ENCODE data around the gene CEP128. TPM values are rescaled to one million over a fixed set of nuclear protein-coding genes. Genes with fewer than 3 reads are reported as not detected.

The CEP128 gene
- polyA plus RNA-seq, 1 donor = 2.4 TPM

DNA sequence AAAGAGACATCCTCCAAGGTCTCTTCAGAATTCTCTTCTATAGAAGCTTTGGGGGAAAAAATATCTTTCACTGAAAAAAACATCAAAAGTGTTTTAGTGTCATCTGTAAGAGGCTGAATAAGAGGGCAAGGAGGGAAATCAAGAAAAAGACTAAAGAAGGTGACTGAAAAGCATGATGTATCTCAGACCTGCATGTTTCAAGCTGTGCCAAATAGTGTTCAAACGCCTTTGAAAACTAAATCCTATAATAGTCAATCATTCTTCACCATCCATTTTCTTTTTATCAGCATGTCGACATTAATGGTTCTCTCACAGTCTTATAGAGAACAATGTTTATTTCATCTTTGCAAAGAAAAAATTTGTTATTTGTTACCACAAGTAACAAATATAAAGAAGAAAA is 94.5 kb downstream of the CEP128 start:
- H3K27me3 ChIP-seq (ENCODE audit: control insufficient read depth, insufficient read depth, low read length) = no peaks in the 10 kb centered on the region
- no peak for DNase-seq
- no peaks in the 10 kb centered on the region for H3K9me3 ChIP-seq (ENCODE audit: control insufficient read depth, low read depth, low read length)
- H3K4me1 ChIP-seq (ENCODE audit: control insufficient read depth, insufficient read depth, low read length) = no peaks in the 10 kb centered on the region
- H3K4me3 ChIP-seq (ENCODE audit: low read length) = no peak overlapping the region
- no peaks in the 10 kb centered on the region for H3K36me3 ChIP-seq (ENCODE audit: control insufficient read depth, insufficient read depth, low read length)
- H3K27ac ChIP-seq (ENCODE audit: low read length) = no peak overlapping the region
- 88% methylated on average over 2 of the region's 2 CpGs for WGBS (ENCODE audit: insufficient coverage, low lambda C conversion rate)

DNA sequence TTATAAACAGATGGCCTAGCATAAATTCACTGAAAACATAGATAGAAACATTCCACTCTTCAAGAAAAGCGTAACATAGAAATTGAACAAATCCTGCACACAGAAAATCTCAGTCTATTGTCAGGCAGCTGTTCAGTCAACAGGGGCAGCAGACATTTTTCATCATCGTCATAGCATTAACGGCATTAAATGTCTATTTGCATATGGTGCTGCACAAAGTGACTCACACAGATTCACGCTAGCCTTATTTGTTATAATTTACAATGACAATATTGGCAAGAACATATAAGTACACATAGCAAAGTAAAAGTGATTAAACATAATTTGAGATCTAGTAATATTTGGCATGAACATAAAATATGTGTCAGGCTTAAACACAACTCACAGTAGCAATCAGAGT is 95.7 kb downstream of the CEP128 start:
- Histone ChIP-seq H3K27ac (ENCODE audit: low read length) (no peak overlapping the region), H3K4me3 (ENCODE audit: low read length) (no peak overlapping the region), H3K4me1 (ENCODE audit: control insufficient read depth, insufficient read depth, low read length) (no peaks in the 10 kb centered on the region), H3K36me3 (ENCODE audit: control insufficient read depth, insufficient read depth, low read length) (no peaks in the 10 kb centered on the region), H3K9me3 (ENCODE audit: control insufficient read depth, low read depth, low read length) (no peaks in the 10 kb centered on the region), H3K27me3 (ENCODE audit: control insufficient read depth, insufficient read depth, low read length) (no peaks in the 10 kb centered on the region)
- no peak for DNase-seq
- WGBS (ENCODE audit: insufficient coverage, low lambda C conversion rate) = 100% methylated on average over 1 of the region's 4 CpGs

- H3K36me3 ChIP-seq (ENCODE audit: control insufficient read depth, insufficient read depth, low read length) = no peaks in the 10 kb centered on the region
- no CpG with 5 or more reads among the region's 2 CpGs for WGBS (ENCODE audit: insufficient coverage, low lambda C conversion rate)
- DNase-seq = no peak
Measured at GRCh38 chr14:80844872-80845271, 96.7 kb downstream of the CEP128 start.

DNA sequence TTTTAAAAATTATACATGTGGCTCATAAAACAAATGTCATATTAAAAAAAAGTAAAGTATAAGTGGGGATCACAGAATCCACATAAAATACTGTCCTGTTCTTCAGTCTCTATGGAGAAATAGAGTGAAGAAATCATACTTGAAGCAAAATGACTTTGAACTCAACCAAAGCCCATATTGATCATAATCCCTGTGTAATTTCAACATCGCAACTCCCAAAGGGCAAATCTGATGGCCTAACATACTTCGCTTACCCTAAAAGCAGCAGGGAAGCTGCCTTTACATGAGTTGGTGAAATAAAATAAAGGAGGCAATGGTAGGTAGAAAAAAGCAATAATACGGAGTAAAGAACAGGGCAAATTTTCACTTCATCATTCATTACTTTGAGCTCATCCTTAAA is 101.8 kb downstream of the CEP128 start:
- H3K27me3 ChIP-seq (ENCODE audit: control insufficient read depth, insufficient read depth, low read length) = no peaks in the 10 kb centered on the region
- no peaks in the 10 kb centered on the region for H3K4me1 ChIP-seq (ENCODE audit: control insufficient read depth, insufficient read depth, low read length)
- no peak overlapping the region for H3K27ac ChIP-seq (ENCODE audit: low read length)
- DNase-seq = no peak
- no peak overlapping the region for H3K4me3 ChIP-seq (ENCODE audit: low read length)
- H3K36me3 ChIP-seq (ENCODE audit: control insufficient read depth, insufficient read depth, low read length) = no peaks in the 10 kb centered on the region
- H3K9me3 ChIP-seq (ENCODE audit: control insufficient read depth, low read depth, low read length) = no peaks in the 10 kb centered on the region
- WGBS (ENCODE audit: insufficient coverage, low lambda C conversion rate) = 100% methylated on average over 1 of the region's 3 CpGs

More at GRCh38 chr14:80844872-80845271, 96.7 kb downstream of the CEP128 start:
- Histone ChIP-seq H3K9me3 (ENCODE audit: control insufficient read depth, low read depth, low read length) (no peaks in the 10 kb centered on the region), H3K27me3 (ENCODE audit: control insufficient read depth, insufficient read depth, low read length) (no peaks in the 10 kb centered on the region), H3K4me1 (ENCODE audit: control insufficient read depth, insufficient read depth, low read length) (no peaks in the 10 kb centered on the region), H3K4me3 (ENCODE audit: low read length) (no peak overlapping the region), H3K27ac (ENCODE audit: low read length) (no peak overlapping the region)

DNA sequence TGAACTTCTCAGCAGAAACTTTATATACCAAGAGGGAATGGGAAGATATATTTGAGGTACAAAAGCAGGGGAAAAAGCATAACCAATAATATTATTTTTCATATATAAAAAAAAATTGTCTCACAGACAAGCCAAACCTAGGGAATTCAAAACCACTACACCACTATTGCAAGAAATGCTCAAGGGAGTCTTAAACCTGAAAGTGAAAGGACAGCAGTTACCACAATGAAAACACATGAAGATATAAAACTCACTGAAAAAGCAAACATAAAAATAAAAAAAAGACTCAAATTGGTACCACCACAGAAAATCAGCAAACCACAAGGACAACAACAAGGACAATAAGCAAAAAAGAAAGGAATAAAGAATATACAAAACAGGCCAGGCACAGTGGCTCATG is 131.9 kb downstream of the CEP128 start:
- Histone ChIP-seq H3K4me1 (ENCODE audit: control insufficient read depth, insufficient read depth, low read length) (no peaks in the 10 kb centered on the region), H3K9me3 (ENCODE audit: control insufficient read depth, low read depth, low read length) (peaks cover 11% of the 10 kb centered on the region), H3K27me3 (ENCODE audit: control insufficient read depth, insufficient read depth, low read length) (no peaks in the 10 kb centered on the region), H3K4me3 (ENCODE audit: low read length) (no peak overlapping the region), H3K36me3 (ENCODE audit: control insufficient read depth, insufficient read depth, low read length) (no peaks in the 10 kb centered on the region), H3K27ac (ENCODE audit: low read length) (no peak overlapping the region)
- DNase-seq = no peak

DNA sequence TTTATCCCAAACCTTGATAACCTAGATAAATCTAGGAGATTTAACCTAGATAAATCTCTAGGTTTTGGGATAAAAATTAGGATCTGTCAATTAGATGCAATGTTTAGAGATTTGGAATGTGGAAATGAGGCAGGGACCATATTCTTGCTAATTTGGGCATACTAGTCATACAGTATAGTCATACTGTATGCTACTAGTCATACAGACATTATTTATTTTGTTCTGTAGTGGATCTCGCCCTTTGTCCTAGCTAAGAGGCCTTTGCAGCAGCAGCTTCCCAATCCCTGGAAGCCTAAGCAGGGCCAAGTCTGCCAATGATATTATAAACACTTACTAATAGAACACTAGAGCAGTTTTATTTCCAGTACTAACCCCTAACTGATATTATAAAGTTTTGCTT is 136.4 kb downstream of the CEP128 start:
- Histone ChIP-seq H3K4me1 (ENCODE audit: control insufficient read depth, insufficient read depth, low read length) (no peaks in the 10 kb centered on the region), H3K27ac (ENCODE audit: low read length) (no peak overlapping the region), H3K9me3 (ENCODE audit: control insufficient read depth, low read depth, low read length) (peaks cover 8% of the 10 kb centered on the region), H3K27me3 (ENCODE audit: control insufficient read depth, insufficient read depth, low read length) (no peaks in the 10 kb centered on the region), H3K4me3 (ENCODE audit: low read length) (no peak overlapping the region), H3K36me3 (ENCODE audit: control insufficient read depth, insufficient read depth, low read length) (no peaks in the 10 kb centered on the region)
- DNase-seq = no peak
- no CpG with 5 or more reads among the region's 1 CpG for WGBS (ENCODE audit: insufficient coverage, low lambda C conversion rate)

GRCh38 chr14:80798878-80799277 is 142.7 kb downstream of the CEP128 start:
- no peaks in the 10 kb centered on the region for H3K27me3 ChIP-seq (ENCODE audit: control insufficient read depth, insufficient read depth, low read length)
- no peaks in the 10 kb centered on the region for H3K4me1 ChIP-seq (ENCODE audit: control insufficient read depth, insufficient read depth, low read length)
- no peak overlapping the region for H3K27ac ChIP-seq (ENCODE audit: low read length)
- H3K9me3 ChIP-seq (ENCODE audit: control insufficient read depth, low read depth, low read length) = no peaks in the 10 kb centered on the region
- no CpG with 5 or more reads among the region's 3 CpGs for WGBS (ENCODE audit: insufficient coverage, low lambda C conversion rate)
- H3K36me3 ChIP-seq (ENCODE audit: control insufficient read depth, insufficient read depth, low read length) = no peaks in the 10 kb centered on the region
- no peak for DNase-seq
- no peak overlapping the region for H3K4me3 ChIP-seq (ENCODE audit: low read length)

- no peak overlapping the region for H3K27ac ChIP-seq (ENCODE audit: low read length)
- no peaks in the 10 kb centered on the region for H3K9me3 ChIP-seq (ENCODE audit: control insufficient read depth, low read depth, low read length)
- H3K4me3 ChIP-seq (ENCODE audit: low read length) = no peak overlapping the region
- no peak for DNase-seq
- no peaks in the 10 kb centered on the region for H3K27me3 ChIP-seq (ENCODE audit: control insufficient read depth, insufficient read depth, low read length)
- no peaks in the 10 kb centered on the region for H3K36me3 ChIP-seq (ENCODE audit: control insufficient read depth, insufficient read depth, low read length)
- no peaks in the 10 kb centered on the region for H3K4me1 ChIP-seq (ENCODE audit: control insufficient read depth, insufficient read depth, low read length)
- WGBS (ENCODE audit: insufficient coverage, low lambda C conversion rate) = 100% methylated on average over 3 of the region's 3 CpGs
Measured at GRCh38 chr14:80798211-80798610, 143.3 kb downstream of the CEP128 start.

- DNase-seq = no peak
- H3K9me3 ChIP-seq (ENCODE audit: control insufficient read depth, low read depth, low read length) = no peaks in the 10 kb centered on the region
- 100% methylated on average over 3 of the region's 11 CpGs for WGBS (ENCODE audit: insufficient coverage, low lambda C conversion rate)
Measured at GRCh38 chr14:80792771-80793170, 148.8 kb downstream of the CEP128 start.

DNA sequence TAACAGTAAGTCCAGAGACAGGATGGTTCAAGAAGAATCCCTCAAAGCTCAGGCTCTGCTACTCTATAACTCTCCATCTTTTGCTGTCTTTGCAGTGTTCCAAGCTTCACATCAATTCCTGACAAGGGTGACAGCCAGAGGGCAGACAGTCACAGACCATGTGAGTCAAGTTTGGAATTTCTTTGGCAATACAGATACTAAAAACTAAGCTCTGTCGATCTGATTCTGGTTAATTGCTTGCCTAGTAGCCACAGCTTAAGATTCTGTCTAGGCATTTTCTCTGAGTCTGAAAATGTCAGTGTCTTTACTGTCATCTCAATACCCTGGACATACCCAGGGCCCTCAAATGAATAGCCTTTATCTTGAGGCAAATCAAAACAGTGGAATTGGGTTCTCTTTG is 153.7 kb downstream of the CEP128 start:
- no peaks in the 10 kb centered on the region for H3K36me3 ChIP-seq (ENCODE audit: control insufficient read depth, insufficient read depth, low read length)
- DNase-seq = no peak
- WGBS (ENCODE audit: insufficient coverage, low lambda C conversion rate) = 100% methylated on average over 1 of the region's 1 CpG
- H3K27me3 ChIP-seq (ENCODE audit: control insufficient read depth, insufficient read depth, low read length) = no peaks in the 10 kb centered on the region
- H3K9me3 ChIP-seq (ENCODE audit: control insufficient read depth, low read depth, low read length) = no peaks in the 10 kb centered on the region
- H3K4me1 ChIP-seq (ENCODE audit: control insufficient read depth, insufficient read depth, low read length) = no peaks in the 10 kb centered on the region
- H3K27ac ChIP-seq (ENCODE audit: low read length) = no peak overlapping the region
- no peak overlapping the region for H3K4me3 ChIP-seq (ENCODE audit: low read length)

More at GRCh38 chr14:80792771-80793170, 148.8 kb downstream of the CEP128 start:
- H3K4me3 ChIP-seq (ENCODE audit: low read length) = no peak overlapping the region
- H3K27ac ChIP-seq (ENCODE audit: low read length) = no peak overlapping the region
- no peaks in the 10 kb centered on the region for H3K4me1 ChIP-seq (ENCODE audit: control insufficient read depth, insufficient read depth, low read length)
- no peaks in the 10 kb centered on the region for H3K36me3 ChIP-seq (ENCODE audit: control insufficient read depth, insufficient read depth, low read length)
- H3K27me3 ChIP-seq (ENCODE audit: control insufficient read depth, insufficient read depth, low read length) = no peaks in the 10 kb centered on the region

- DNase-seq = no peak
- WGBS (ENCODE audit: insufficient coverage, low lambda C conversion rate) = 100% methylated on average over 1 of the region's 4 CpGs
- Histone ChIP-seq H3K27me3 (ENCODE audit: control insufficient read depth, insufficient read depth, low read length) (no peaks in the 10 kb centered on the region), H3K4me1 (ENCODE audit: control insufficient read depth, insufficient read depth, low read length) (no peaks in the 10 kb centered on the region), H3K4me3 (ENCODE audit: low read length) (no peak overlapping the region), H3K36me3 (ENCODE audit: control insufficient read depth, insufficient read depth, low read length) (no peaks in the 10 kb centered on the region), H3K27ac (ENCODE audit: low read length) (no peak overlapping the region), H3K9me3 (ENCODE audit: control insufficient read depth, low read depth, low read length) (no peaks in the 10 kb centered on the region)
Measured at GRCh38 chr14:80784820-80785219, 156.7 kb downstream of the CEP128 start.
